H9 (cell line): ENCODE measurements around the gene TMEM245. TPM values are rescaled to one million over a fixed set of nuclear protein-coding genes. Genes with fewer than 3 reads are reported as not detected.

Experiments
- DNase-seq: peaks from one replicate; pipeline ENCODE4 v3.0.0-alpha.2; 2017
- H2AFZ ChIP-seq: one replicate; pipeline ENCODE4 v1.6.1; 2013; ENCODE audit warnings: mild to moderate bottlenecking, low read length, control low read depth, moderate library complexity
- H2AK5ac ChIP-seq: 2 replicates; pipeline ENCODE4 v1.6.1; 2013; ENCODE audit warnings: low read length, control low read depth, mixed read lengths; ENCODE audit not compliant: insufficient read length
- H2BK120ac ChIP-seq: one replicate; pipeline ENCODE4 v1.6.1; 2013; ENCODE audit warnings: low read depth, mild to moderate bottlenecking, low read length, control low read depth, inconsistent platforms; ENCODE audit not compliant: poor library complexity, severe bottlenecking
- H2BK12ac ChIP-seq: 2 replicates; pipeline ENCODE4 v1.6.1; 2013; ENCODE audit warnings: low read length, control low read depth, mixed read lengths, low read depth; ENCODE audit not compliant: insufficient read length
- H2BK15ac ChIP-seq: 2 replicates; pipeline ENCODE4 v1.6.1; 2013; ENCODE audit warnings: low read depth, low read length, control low read depth
- H2BK20ac ChIP-seq: one replicate; pipeline ENCODE4 v1.6.1; 2013; ENCODE audit warnings: low read depth, mild to moderate bottlenecking, low read length, control low read depth, inconsistent platforms; ENCODE audit not compliant: poor library complexity, severe bottlenecking
- H2BK5ac ChIP-seq: 2 replicates; pipeline ENCODE4 v1.6.1; 2013; ENCODE audit warnings: low read length, control low read depth, mixed read lengths; ENCODE audit not compliant: insufficient read length
- H3K14ac ChIP-seq: 2 replicates; pipeline ENCODE4 v1.6.1; 2013; ENCODE audit warnings: low read length, control low read depth; ENCODE audit not compliant: insufficient read depth
- H3K18ac ChIP-seq: 2 replicates; pipeline ENCODE4 v1.6.1; 2013; ENCODE audit warnings: low read depth, mild to moderate bottlenecking, mixed read lengths, low read length, control low read depth; ENCODE audit not compliant: insufficient read length
- H3K23ac ChIP-seq: 2 replicates; pipeline ENCODE4 v1.6.1; 2013; ENCODE audit warnings: low read length, control low read depth, mixed read lengths, low read depth; ENCODE audit not compliant: insufficient read length
- H3K23me2 ChIP-seq: 2 replicates; pipeline ENCODE4 v1.6.1; 2013; ENCODE audit warnings: low read depth, mild to moderate bottlenecking, mixed read lengths, low read length, control low read depth; ENCODE audit not compliant: insufficient read length, poor library complexity, severe bottlenecking
- H3K27ac ChIP-seq: 2 replicates; pipeline ENCODE4 v1.5.1; 2013; ENCODE audit warnings: low read length, control low read depth, mixed read lengths, low read depth; ENCODE audit not compliant: insufficient read length
- H3K27me3 ChIP-seq: 2 replicates; pipeline ENCODE4 v1.6.1; 2013; ENCODE audit warnings: low read length, control low read depth, inconsistent platforms; ENCODE audit not compliant: insufficient read depth
- H3K4ac ChIP-seq: 2 replicates; pipeline ENCODE4 v1.6.1; 2013; ENCODE audit warnings: low read depth, mild to moderate bottlenecking, control low read depth, inconsistent platforms, low read length, moderate library complexity
- H3K4me1 ChIP-seq: 2 replicates; pipeline ENCODE4 v1.6.1; 2013; ENCODE audit warnings: low read length, control low read depth, inconsistent platforms; ENCODE audit not compliant: insufficient read depth
- H3K4me2 ChIP-seq: 2 replicates; pipeline ENCODE4 v1.6.1; 2013; ENCODE audit warnings: low read length, control low read depth, mixed read lengths; ENCODE audit not compliant: insufficient read length, insufficient read depth
- H3K56ac ChIP-seq: 2 replicates; pipeline ENCODE4 v1.6.1; 2013; ENCODE audit warnings: low read depth, mild to moderate bottlenecking, mixed read lengths, low read length, control low read depth; ENCODE audit not compliant: insufficient read length
- H3K79me1 ChIP-seq: 2 replicates; pipeline ENCODE4 v1.6.1; 2013; ENCODE audit warnings: low read depth, mild to moderate bottlenecking, moderate library complexity, low read length, control low read depth, inconsistent platforms; ENCODE audit not compliant: insufficient read depth, poor library complexity, severe bottlenecking
- H3K79me2 ChIP-seq: 2 replicates; pipeline ENCODE4 v1.6.1; 2013; ENCODE audit warnings: low read length, control low read depth, inconsistent platforms; ENCODE audit not compliant: insufficient read depth
- H3K9ac ChIP-seq: 2 replicates; pipeline ENCODE4 v1.6.1; 2013; ENCODE audit warnings: low read length, control low read depth, mixed read lengths; ENCODE audit not compliant: insufficient read length; ENCODE audit errors: extremely low read depth
- H3K9me3 ChIP-seq: one replicate; pipeline ENCODE4 v1.6.1; 2013; ENCODE audit warnings: low read depth, low read length, inconsistent platforms; ENCODE audit not compliant: control insufficient read depth
- H3T11ph ChIP-seq: one replicate; pipeline ENCODE4 v1.6.1; 2013; ENCODE audit warnings: mild to moderate bottlenecking, low read length, control low read depth, inconsistent platforms
- H4K20me1 ChIP-seq: one replicate; pipeline ENCODE4 v1.6.1; 2013; ENCODE audit not compliant: control insufficient read depth, insufficient read length, insufficient read depth
- H4K5ac ChIP-seq: 2 replicates; pipeline ENCODE4 v1.6.1; 2013; ENCODE audit warnings: low read depth, mild to moderate bottlenecking, mixed read lengths, low read length, control low read depth; ENCODE audit not compliant: insufficient read length
- H4K8ac ChIP-seq: replicated peaks from 2 replicates; pipeline ENCODE4 v1.6.1; 2013; ENCODE audit warnings: low read length, control low read depth, mixed read lengths, low read depth; ENCODE audit not compliant: insufficient read length
- H4K91ac ChIP-seq: 2 replicates; pipeline ENCODE4 v1.6.1; 2013; ENCODE audit warnings: low read depth, mild to moderate bottlenecking, moderate library complexity, mixed read lengths, low read length, control low read depth; ENCODE audit not compliant: insufficient read length
- H3K27ac Mint-ChIP-seq, 3 experiments: 2 replicates in 2 of 3; 3 replicates in 1 of 3; pipeline ENCODE4 v1.8.0; 2020 to 2021; ENCODE audit warnings: mixed read lengths in 3 of 3, mild to moderate bottlenecking in 1 of 3, moderate library complexity in 1 of 3
- H3K27me3 Mint-ChIP-seq: 2 replicates; pipeline ENCODE4 v1.8.0; 2021; ENCODE audit warnings: low read depth, mild to moderate bottlenecking, moderate library complexity, mixed read lengths
- H3K36me3 Mint-ChIP-seq, 3 experiments: 2 replicates in 2 of 3; 3 replicates in 1 of 3; pipeline ENCODE4 v1.8.0; 2020 to 2021; ENCODE audit warnings: low read depth in 3 of 3, mixed read lengths in 3 of 3; ENCODE audit not compliant: insufficient read depth in 1 of 3
- H3K4me1 Mint-ChIP-seq, 2 experiments: 2 replicates each; pipeline ENCODE4 v1.8.0; 2020; ENCODE audit warnings: mixed read lengths in 2 of 2
- H3K4me3 Mint-ChIP-seq, 2 experiments: 2 replicates in 1 of 2; 3 replicates in 1 of 2; pipeline ENCODE4 v1.8.0; 2020 to 2021; ENCODE audit warnings: mild to moderate bottlenecking in 2 of 2, mixed read lengths in 2 of 2, moderate library complexity in 1 of 2
- H3K9me3 Mint-ChIP-seq, 2 experiments: 2 replicates in 1 of 2; 3 replicates in 1 of 2; pipeline ENCODE4 v1.8.0; 2020; ENCODE audit warnings: mild to moderate bottlenecking in 2 of 2, mixed read lengths in 2 of 2, moderate library complexity in 1 of 2
- WGBS: extraction: QIAGEN DNeasy Blood & Tissue Kit; methylation state at CpG from one replicate; pipeline ENCODE4 v1.1.7; 2013; ENCODE audit warnings: missing lambda C conversion rate, low lambda C conversion rate, mixed read lengths; ENCODE audit not compliant: insufficient read length; ENCODE audit errors: extremely low coverage; 5-methylcytosine and 5-hydroxymethylcytosine counted together
- total RNA-seq: library from RNA; stranded (reverse); gene quantifications from 2 replicates; pipeline ENCODE4 v1.2.1, GENCODE V29; 2021
- TF ChIP-seq, protein P1 (sequence below): fragments of 200-600 bp; sonication (generic); conservative IDR thresholded peaks from 3 replicates; pipeline ENCODE4 v1.8.0; 2021; ENCODE audit warnings: antibody characterized with exemption, mild to moderate bottlenecking

The TMEM245 gene
- total RNA-seq, 1 experiment from 2014 or later = 37.9 TPM

DNA sequence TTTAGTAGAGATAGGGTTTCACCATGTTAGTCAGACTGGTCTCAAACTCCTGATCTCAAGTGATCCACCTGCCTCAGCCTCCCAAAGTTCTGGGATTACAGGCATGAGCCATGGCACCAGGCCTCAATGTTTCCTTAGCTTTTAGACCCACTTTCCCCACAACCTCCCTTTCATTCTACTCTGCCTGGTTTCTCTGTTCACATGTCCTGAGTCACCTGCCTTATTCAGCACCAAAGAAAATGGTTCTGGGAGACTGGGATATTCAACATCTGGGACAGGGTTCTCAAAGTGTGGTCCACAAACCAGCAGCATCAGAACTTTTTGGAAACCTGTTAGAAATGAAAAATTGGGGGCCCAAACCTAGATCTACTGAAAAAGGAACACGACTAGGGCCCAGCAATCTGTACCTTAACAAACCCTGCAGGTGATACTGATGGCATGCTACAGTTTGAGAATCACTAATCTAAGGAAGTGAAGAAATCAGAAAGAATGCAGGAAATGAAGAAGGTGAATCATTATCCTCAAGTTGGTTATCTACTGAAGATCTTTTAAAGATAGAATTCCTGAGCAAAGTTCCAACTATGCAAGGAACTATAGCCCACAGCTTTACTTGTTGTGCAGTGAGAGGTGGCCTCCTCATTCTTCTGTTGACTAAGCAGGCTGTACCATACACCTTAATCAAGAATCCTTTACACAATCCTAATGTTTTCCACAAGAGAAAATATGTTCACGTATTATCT lies 54.6 kb downstream of the TMEM245 start:
- Histone ChIP-seq H2AFZ (no peak overlapping the region), H3K9me3 (no peaks in the 10 kb centered on the region), H3T11ph (no peak overlapping the region), H3K14ac (no peak overlapping the region), H3K27me3 (no peaks in the 10 kb centered on the region), H4K91ac (no peak overlapping the region), H2BK5ac (no peak overlapping the region), H4K5ac (no peak overlapping the region), H4K8ac (no peak overlapping the region), H3K9ac (no peak overlapping the region), H3K27ac (no peak overlapping the region), H2BK15ac (no peak overlapping the region), H3K4me1 (no peaks in the 10 kb centered on the region), H3K4ac (no peak overlapping the region), H2BK12ac (no peak overlapping the region), H2AK5ac (no peak overlapping the region), H3K56ac (no peak overlapping the region), H3K79me2 (no peaks in the 10 kb centered on the region), H3K23me2 (no peaks in the 10 kb centered on the region), H2BK120ac (no peak overlapping the region), H3K79me1 (no peaks in the 10 kb centered on the region), H3K4me2 (no peak overlapping the region), H3K18ac (no peak overlapping the region), H2BK20ac (no peak overlapping the region), H3K23ac (no peak overlapping the region), H4K20me1 (no peaks in the 10 kb centered on the region)
- H3K4me1 Mint-ChIP-seq = no peaks in the 10 kb centered on the region
- H3K27ac Mint-ChIP-seq = no peak overlapping the region
- H3K4me3 Mint-ChIP-seq = no peak overlapping the region
- H3K36me3 Mint-ChIP-seq = peaks cover 20 to 52% (median 44%) of the 10 kb centered on the region in 3 experiments; a peak in 6 of 7 replicates
- no peaks in the 10 kb centered on the region for H3K9me3 Mint-ChIP-seq
- TF ChIP-seq, protein P1, sequence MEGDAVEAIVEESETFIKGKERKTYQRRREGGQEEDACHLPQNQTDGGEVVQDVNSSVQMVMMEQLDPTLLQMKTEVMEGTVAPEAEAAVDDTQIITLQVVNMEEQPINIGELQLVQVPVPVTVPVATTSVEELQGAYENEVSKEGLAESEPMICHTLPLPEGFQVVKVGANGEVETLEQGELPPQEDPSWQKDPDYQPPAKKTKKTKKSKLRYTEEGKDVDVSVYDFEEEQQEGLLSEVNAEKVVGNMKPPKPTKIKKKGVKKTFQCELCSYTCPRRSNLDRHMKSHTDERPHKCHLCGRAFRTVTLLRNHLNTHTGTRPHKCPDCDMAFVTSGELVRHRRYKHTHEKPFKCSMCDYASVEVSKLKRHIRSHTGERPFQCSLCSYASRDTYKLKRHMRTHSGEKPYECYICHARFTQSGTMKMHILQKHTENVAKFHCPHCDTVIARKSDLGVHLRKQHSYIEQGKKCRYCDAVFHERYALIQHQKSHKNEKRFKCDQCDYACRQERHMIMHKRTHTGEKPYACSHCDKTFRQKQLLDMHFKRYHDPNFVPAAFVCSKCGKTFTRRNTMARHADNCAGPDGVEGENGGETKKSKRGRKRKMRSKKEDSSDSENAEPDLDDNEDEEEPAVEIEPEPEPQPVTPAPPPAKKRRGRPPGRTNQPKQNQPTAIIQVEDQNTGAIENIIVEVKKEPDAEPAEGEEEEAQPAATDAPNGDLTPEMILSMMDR = no peak
- WGBS = no CpG with 5 or more reads among the region's 2 CpGs
- DNase-seq = no peak
- H3K27me3 Mint-ChIP-seq = no peaks in the 10 kb centered on the region
